ENCODE results near the gene PDE6G.
"Not testable (repeated sequence)": the region's sequence is repeated elsewhere in the genome, so short reads cannot be mapped to it uniquely, and the experiment has no call there.

The PDE6G gene

DNA sequence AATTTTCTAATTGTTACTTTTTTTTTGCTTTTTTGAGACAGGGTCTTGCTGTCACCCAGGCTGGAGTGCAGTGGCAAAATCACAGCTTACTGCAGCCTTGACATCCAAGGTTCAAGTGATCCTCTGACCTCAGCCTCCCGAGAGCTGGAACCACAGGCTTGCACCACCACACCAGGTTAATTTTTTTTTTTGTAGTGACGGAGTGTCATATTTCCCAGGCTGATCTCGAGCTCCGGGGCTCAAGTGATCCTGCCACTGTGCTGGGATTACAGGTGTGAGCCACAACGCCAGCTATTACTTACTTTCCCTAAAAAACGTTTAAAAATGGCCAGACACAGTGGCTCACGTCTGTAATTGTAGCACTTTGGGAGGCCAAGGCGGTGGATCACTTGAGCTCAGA is 26.1 kb downstream of the PDE6G start:
- DNase-seq: no peak

DNA sequence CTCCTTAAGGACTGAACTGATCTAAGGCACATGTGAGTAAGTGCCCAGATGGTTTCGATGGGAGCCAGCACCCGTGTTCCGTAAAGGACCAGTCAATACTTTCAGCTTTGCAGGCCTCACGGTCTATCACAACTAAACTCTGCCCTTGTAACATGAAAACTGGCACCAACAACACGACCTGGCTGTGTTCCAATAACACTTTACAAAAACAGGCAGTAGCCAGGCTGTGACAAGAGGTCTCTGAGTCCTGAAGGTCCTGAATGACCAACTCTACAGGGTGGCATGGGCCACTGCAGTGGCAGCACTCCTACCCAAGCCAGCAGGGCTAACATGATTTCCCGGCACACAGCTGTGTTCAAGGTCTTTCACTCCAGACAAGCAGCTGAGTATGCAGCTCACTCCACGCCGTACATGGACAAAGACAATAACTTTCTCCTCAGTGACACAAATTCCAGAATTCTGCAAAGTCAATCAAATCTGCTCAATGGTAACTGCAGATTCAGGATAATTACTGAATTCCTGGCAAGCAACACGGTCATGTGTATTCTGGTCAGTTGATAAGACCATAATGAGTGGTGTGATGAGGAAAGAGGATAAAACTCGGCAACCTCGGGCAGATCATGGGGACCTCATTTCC is 34.7 kb downstream of the PDE6G start:
- DNase-seq: no peak

DNA sequence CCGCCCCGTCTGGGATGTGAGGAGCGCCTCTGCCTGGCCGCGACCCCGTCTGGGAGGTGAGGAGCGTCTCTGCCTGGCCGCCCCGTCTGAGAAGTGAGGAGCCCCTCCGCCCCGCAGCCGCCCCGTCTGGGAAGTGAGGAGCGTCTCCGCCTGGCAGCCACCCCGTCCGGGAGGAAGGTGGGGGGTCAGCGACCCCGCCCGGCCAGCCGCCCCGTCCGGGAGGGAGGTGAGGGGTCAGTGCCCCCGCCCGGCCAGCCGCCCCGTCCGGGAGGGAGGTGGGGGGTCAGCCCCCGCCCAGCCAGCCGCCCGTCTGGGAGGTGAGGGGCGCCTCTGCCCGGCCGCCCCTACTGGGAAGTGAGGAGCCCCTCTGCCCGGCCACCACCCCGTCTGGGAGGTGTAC is 38.0 kb downstream of the PDE6G start:
- DNase-seq: not testable (repeated sequence)

DNA sequence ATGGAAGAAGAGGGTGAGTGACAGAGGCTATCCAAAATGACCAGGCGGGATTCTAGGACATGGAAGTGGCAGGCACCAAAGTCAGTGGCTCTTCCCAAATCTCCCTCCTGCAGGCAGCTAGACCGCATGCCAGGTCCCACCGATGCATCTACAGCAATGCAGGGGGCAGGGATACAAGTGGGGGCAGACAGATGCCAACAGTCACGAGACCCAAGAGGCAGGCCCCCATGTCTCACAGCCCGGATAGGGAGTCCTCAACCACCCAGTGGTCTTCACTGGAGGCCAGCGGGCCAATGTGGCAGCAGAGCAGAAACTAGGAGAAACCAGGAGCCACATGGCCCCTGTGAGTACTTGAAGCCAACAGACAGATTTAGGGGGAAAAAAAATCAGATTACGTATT is 39.5 kb downstream of the PDE6G start:
- no peak for DNase-seq

DNA sequence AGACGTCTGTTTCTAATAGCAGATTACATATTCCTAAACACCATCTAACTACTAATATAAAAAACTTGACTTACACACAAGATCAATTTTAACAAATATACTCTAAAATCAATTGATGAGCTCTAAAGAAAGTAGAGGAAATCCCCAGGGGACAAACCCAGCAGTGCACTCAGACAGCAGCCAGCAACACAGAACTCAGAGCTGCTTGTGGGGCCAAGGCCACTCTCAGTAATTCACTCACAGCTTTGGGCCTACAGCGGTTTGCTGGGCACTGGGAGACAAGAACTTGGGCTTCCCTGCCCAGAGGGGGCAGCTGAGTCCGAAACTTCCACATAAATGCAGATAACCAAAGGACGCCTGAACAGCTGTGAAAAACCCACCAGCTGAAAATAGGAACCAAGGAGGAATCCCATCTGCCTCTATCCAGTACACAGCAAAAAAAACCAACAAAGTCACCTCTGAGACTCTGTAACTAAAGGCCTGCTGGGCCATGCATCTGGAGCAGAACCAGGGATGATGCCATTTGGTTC is 40.9 kb downstream of the PDE6G start:
- no peak for DNase-seq

DNA sequence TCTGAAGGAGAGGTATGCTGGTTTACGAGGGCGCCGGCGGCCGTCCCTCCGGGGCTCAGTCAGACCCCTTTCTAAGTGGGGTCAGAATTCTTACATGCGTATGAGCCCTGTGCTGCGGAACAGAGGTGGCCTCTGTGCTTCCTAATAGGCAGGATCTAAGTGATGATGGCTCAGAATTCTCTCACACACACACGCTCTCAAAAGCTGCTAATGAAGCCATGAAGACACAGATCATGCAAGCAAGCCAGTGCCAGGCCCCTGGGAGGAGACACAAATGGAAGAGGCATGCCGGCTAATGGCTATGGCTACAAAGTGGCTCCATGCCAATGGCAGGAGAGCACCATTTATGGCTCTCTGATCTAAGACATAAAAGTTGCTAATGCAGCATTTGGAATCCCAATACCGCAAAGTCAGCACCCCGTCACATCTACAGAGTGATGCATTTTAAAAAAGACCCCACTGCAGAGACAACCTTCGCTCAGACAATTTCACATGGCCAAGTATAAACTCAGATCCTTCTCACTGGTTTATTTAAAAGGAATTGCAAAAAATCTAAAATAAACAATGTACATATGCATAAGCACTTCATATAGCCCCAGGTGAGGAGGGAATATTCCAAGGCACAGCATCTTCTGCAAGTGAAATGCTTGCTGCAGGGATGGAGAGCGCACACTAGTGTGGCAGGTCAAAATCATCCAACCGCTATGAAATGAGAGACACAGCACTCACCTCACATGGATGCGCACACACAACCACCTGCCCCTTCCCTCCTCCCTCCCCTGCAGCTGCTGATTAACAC is 44.0 kb downstream of the PDE6G start:
- no peak for DNase-seq

DNA sequence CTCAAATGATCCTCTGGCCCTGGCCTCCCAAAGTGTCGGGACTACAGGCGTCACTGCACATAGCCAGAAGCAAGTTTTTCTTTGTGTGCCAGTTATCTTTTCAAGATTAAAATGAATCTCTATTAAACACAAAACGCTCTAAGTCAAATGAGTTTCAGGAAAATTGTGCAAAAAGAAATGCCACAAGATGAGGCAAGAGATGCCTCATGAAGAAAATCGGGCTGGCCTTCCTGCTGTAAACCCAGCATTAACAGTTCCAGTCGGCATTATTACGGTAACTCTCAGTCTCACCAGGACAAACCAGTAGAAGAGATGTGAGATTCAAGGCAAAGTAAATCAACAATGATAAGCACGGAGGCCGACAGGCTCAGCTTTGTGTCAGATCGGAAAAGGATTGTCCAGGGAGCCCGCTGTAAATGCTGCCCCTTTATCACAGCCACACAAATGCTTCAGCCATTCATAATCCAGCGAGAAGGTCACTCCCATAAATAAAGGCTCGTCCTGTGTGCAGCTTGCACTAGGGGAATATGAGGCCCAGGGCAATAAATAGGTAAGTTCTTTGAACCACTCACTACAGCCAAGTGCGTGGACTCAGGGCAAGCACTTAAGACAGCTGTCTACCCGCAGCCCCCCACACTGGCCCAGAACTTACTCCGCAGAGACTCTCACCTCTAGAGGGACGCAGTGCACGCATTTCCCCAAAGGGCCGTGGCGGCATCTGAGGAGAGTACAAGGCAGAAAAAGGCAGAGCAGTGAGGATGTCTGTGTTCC is 46.6 kb downstream of the PDE6G start:
- DNase-seq: no peak

DNA sequence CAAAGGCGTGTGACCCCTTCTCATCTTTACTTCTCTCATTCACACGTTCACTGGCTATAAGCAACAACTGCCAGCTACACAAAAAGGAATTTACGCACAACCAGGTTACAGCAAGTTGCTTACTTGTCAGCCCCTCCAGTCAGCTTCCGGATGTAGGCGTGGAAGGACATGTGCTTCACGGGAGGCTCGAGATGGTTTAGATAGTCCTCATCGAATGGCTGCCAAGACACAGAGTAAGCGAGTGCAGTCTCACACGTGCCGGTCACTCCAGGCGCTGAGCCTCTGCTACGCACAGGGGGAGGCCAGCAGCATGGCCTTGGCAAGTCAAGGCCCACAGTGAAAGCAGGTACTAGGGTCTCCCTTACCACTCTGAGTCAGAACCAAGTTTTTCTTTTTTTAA is 47.7 kb downstream of the PDE6G start:
- DNase-seq: no peak

DNA sequence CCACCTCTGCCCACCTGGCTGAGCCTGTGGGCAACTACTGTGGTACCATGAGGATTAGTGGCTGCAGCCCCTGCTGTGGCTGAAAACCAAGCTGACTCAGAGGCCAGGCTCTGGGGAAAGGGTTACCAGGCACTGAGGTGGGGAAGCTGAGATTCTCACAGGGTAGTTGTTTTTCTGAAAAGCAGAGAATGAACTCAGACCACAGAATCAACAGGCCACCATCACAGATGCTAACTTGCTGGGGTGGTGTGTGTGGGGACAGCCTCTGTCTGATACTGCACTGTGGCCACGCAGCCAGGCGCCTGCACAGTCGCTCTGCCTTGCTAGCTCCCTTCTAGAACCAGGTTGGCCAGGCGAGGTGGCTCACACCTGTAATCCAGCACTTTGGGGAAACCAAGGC is 48.3 kb downstream of the PDE6G start:
- no peak for DNase-seq

DNA sequence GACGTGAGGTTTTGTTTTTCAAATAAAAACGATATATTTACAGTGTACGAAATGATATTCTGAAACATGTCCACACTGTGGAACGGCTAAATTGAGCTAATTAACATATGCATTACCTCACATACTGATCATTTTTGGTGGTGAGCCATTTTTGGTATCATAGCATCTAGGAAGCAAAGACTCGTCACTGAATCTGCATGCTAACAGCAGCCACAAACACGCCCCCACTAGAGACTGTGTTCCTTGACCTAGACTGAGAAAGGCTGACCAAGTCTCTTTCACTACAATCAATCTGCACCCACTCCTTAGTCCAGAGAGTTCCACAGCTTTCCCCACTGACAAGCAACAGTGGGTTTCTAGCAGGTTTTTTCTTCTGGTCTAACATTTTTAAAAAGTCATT is 48.9 kb downstream of the PDE6G start:
- no peak for DNase-seq

DNA sequence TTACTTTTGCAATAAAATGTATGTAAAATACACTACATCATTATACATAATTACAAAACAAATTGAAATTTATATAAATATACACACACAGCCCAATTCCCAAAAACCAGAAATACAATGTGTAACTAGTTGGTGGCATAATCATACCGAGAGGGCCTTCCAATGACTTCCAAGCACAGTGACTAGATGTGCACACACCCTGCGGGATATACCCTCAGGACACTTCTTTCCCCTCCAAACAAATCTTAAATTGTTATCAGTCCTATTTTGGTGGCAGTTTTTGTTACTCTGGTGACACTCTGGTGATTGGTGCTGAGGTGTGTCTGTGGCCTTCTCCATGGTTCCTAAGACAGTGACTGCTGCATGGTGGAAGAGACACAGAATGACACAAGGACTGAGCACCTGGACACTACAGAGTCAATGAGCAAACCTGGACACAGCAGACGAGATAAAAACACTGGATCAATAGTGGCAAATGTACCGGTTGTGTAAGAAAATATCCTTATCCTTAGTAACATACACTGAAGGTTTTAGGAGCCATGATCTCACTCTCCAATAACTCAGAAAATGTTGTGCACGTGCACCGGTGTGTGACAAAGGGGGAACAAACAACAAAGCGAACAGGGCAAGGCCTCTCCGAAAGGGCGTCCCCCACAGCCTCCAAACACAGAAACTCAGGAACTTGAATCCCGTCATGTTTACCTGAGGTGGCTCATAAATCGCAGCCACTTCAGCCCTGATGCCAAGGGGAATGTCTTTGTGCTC is 52.3 kb downstream of the PDE6G start:
- no peak for DNase-seq

DNA sequence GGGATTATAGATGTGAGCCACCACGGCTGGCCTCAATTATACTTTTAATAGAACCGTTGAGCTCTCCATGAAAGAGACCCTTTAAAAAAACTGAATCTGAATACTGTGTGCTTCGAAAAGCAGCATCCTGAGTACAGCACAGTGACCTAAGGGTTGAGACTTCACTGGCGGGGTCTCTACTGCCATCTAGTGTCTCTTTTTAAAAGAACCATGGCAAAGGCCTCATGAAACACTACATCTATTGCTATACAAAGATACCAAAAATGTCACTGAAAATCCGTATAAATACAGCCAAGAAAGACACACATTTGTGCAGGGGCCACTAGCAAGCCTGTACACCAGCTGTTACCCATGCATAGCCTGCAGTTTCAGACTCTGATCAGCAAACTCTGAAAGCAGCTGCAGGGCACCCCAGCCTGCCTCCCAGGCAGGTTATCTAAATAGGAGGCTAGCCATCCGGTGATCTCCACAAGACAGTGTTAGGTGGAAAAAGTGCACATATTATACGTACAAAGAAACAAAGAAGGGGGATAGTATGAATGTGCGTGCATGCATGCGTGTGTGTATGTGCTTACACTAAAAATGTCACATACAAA is 54.7 kb downstream of the PDE6G start:
- DNase-seq: peak; percentile 73
